H1 (cell line): ENCODE results near the gene STAM2. TPM values are rescaled to one million over a fixed set of nuclear protein-coding genes. Genes with fewer than 3 reads are reported as not detected.

Experiments used
- CTCF ChIA-PET: fragments of 300-600 bp; sonication (Branson Sonifier 250); formaldehyde crosslinking; loops from one replicate; lab custom pipeline; 2021; ENCODE audit not compliant: partially characterized antibody; lab: Charles Lee
- POLR2A ChIA-PET: fragments of 300-600 bp; sonication (Branson Sonifier 250); formaldehyde crosslinking; loops from one replicate; lab custom pipeline; 2021; ENCODE audit warnings: inconsistent platforms; ENCODE audit not compliant: partially characterized antibody; lab: Charles Lee
- DNase-seq, 2 experiments: peaks; one replicate each; pipeline versions ENCODE4 v3.0.0 to v3.0.0-alpha.2; 2010 to 2022; ENCODE audit warnings: low spot score in 2 of 2, low read depth in 1 of 2, mixed read lengths in 1 of 2
- FAIRE-seq: peaks from 2 replicates; lab custom pipeline; 2011; peaks lifted over from hg19 to GRCh38; lab: Jason Lieb, UNC
- H2AFZ ChIP-seq: 2 replicates; pipeline ENCODE4 v1.8.1; 2012; ENCODE audit warnings: low read length, inconsistent platforms
- H2AK5ac ChIP-seq: 2 replicates; pipeline ENCODE4 v1.6.1; 2013; ENCODE audit warnings: low read depth, low read length
- H2BK120ac ChIP-seq: replicated peaks from 2 replicates; pipeline ENCODE3; 2013; ENCODE audit warnings: low read depth, low read length, inconsistent platforms
- H2BK12ac ChIP-seq: 2 replicates; pipeline ENCODE4 v1.6.1; 2013; ENCODE audit warnings: low read depth, low read length
- H2BK15ac ChIP-seq: 2 replicates; pipeline ENCODE4 v1.6.1; 2013; ENCODE audit warnings: low read length
- H2BK20ac ChIP-seq: 2 replicates; pipeline ENCODE4 v1.6.1; 2013; ENCODE audit warnings: low read length
- H2BK5ac ChIP-seq: 2 replicates; pipeline ENCODE4 v1.6.1; 2013; ENCODE audit warnings: low read depth, low read length
- H3K14ac ChIP-seq: 2 replicates; pipeline ENCODE4 v1.6.1; 2013; ENCODE audit warnings: inconsistent platforms; ENCODE audit not compliant: insufficient read length
- H3K18ac ChIP-seq: 2 replicates; pipeline ENCODE4 v1.6.1; 2013; ENCODE audit warnings: low read length; ENCODE audit errors: extremely low read depth
- H3K23ac ChIP-seq: 2 replicates; pipeline ENCODE4 v1.6.1; 2013; ENCODE audit warnings: inconsistent platforms; ENCODE audit not compliant: insufficient read length
- H3K23me2 ChIP-seq: 2 replicates; pipeline ENCODE4 v1.6.1; 2013; ENCODE audit warnings: low read depth, low read length
- H3K27ac ChIP-seq: 2 replicates; pipeline ENCODE4 v1.6.1; 2011; ENCODE audit warnings: low read depth, low read length, inconsistent platforms
- H3K27me3 ChIP-seq, 4 experiments: replicated peaks in 1 of 4; 1 replicate in 1 of 4; 2 replicates in 3 of 4; pipeline versions ENCODE4 v1.6.1 to v1.8.1; 2011 to 2013; ENCODE audit warnings: low read length in 3 of 4, mild to moderate bottlenecking in 3 of 4, inconsistent platforms in 2 of 4, mixed read lengths in 2 of 4, moderate library complexity in 1 of 4; ENCODE audit not compliant: control insufficient read depth in 3 of 4, insufficient read depth in 3 of 4; ENCODE audit errors: extremely low read depth in 1 of 4
- H3K36me3 ChIP-seq, 4 experiments: 2 replicates each; pipeline versions ENCODE4 v1.6.1 to v1.8.1; 2011 to 2013; ENCODE audit warnings: mild to moderate bottlenecking in 4 of 4, low read length in 3 of 4, moderate library complexity in 2 of 4, control low read depth in 1 of 4, inconsistent platforms in 1 of 4; ENCODE audit not compliant: insufficient read depth in 4 of 4, control insufficient read depth in 2 of 4
- H3K4ac ChIP-seq: replicated peaks from 2 replicates; pipeline ENCODE3; 2013; ENCODE audit warnings: low read length, low read depth, mixed read lengths, inconsistent platforms; ENCODE audit not compliant: insufficient read length
- H3K4me1 ChIP-seq, 4 experiments: replicated peaks in 1 of 4; 1 replicate in 1 of 4; 2 replicates in 3 of 4; pipeline versions ENCODE4 v1.6.1 to v1.8.1; 2011 to 2013; ENCODE audit warnings: low read length in 3 of 4, inconsistent platforms in 2 of 4, mixed read lengths in 1 of 4; ENCODE audit not compliant: insufficient read depth in 4 of 4, control insufficient read depth in 3 of 4
- H3K4me2 ChIP-seq, 2 experiments: 2 replicates each; pipeline versions ENCODE4 v1.6.1 to v1.8.1; 2011 to 2013; ENCODE audit warnings: low read depth in 2 of 2, low read length in 2 of 2, control low read depth in 1 of 2, inconsistent platforms in 1 of 2, mild to moderate bottlenecking in 1 of 2; ENCODE audit not compliant: insufficient read depth in 1 of 2
- H3K4me3 ChIP-seq, 4 experiments: fragments of 200-600, 300-600 bp in 1 of 4; sonication (generic), shearing (Covaris generic), sonication (Bioruptor Twin) in 1 of 4; 2 replicates each; pipeline versions ENCODE4 v1.5.1 to v1.8.1; 2011 to 2016; ENCODE audit warnings: low read length in 4 of 4, low read depth in 3 of 4, control low read depth in 2 of 4, inconsistent platforms in 2 of 4, mild to moderate bottlenecking in 2 of 4, mixed read lengths in 1 of 4, moderate library complexity in 1 of 4; ENCODE audit not compliant: insufficient read depth in 2 of 4; ENCODE audit errors: extremely low read depth in 1 of 4
- H3K56ac ChIP-seq: replicated peaks from 2 replicates; pipeline ENCODE3; 2013; ENCODE audit warnings: low read depth, mild to moderate bottlenecking, mixed read lengths, low read length, inconsistent platforms; ENCODE audit not compliant: insufficient read length
- H3K79me1 ChIP-seq: 2 replicates; pipeline ENCODE4 v1.6.1; 2013; ENCODE audit warnings: low read depth, low read length, control low read depth
- H3K79me2 ChIP-seq, 2 experiments: 2 replicates each; pipeline versions ENCODE4 v1.6.1 to v1.8.1; 2012 to 2013; ENCODE audit warnings: low read length in 2 of 2, mild to moderate bottlenecking in 2 of 2, inconsistent platforms in 1 of 2; ENCODE audit not compliant: insufficient read depth in 2 of 2, control insufficient read depth in 1 of 2
- H3K9ac ChIP-seq, 4 experiments: replicated peaks in 1 of 4; 1 replicate in 1 of 4; 2 replicates in 3 of 4; pipeline versions ENCODE4 v1.6.1 to v1.8.1; 2011 to 2013; ENCODE audit warnings: low read depth in 3 of 4, low read length in 3 of 4, control low read depth in 2 of 4, mild to moderate bottlenecking in 2 of 4, moderate library complexity in 2 of 4, inconsistent platforms in 1 of 4; ENCODE audit errors: extremely low read depth in 1 of 4
- H3K9me3 ChIP-seq, 2 experiments: 2 replicates each; pipeline versions ENCODE4 v1.6.1 to v1.8.1; 2012 to 2013; ENCODE audit warnings: mild to moderate bottlenecking in 2 of 2, moderate library complexity in 2 of 2, control low read depth in 1 of 2, inconsistent platforms in 1 of 2, low read depth in 1 of 2, low read length in 1 of 2, mixed read lengths in 1 of 2; ENCODE audit not compliant: insufficient read depth in 2 of 2
- H4K20me1 ChIP-seq, 2 experiments: replicated peaks in 1 of 2; 2 replicates each; pipeline versions ENCODE3 to v1.8.1; 2011 to 2013; ENCODE audit warnings: inconsistent platforms in 2 of 2, low read length in 2 of 2, mild to moderate bottlenecking in 1 of 2; ENCODE audit not compliant: insufficient read depth in 2 of 2, control insufficient read depth in 1 of 2
- H4K5ac ChIP-seq: 2 replicates; pipeline ENCODE4 v1.6.1; 2013; ENCODE audit warnings: low read length, low read depth, mixed read lengths, inconsistent platforms; ENCODE audit not compliant: insufficient read length
- H4K8ac ChIP-seq: 2 replicates; pipeline ENCODE4 v1.8.0; 2013; ENCODE audit warnings: mild to moderate bottlenecking, moderate library complexity, low read length, inconsistent platforms; ENCODE audit not compliant: insufficient read depth; ENCODE audit errors: extremely low read depth
- H4K91ac ChIP-seq: replicated peaks from 2 replicates; pipeline ENCODE3; 2013; ENCODE audit warnings: low read length, mixed read lengths, inconsistent platforms; ENCODE audit not compliant: insufficient read length
- SRF ChIP-seq: IDR thresholded peaks from 2 replicates; pipeline ENCODE4 v1.6.1; 2011; ENCODE audit warnings: mild to moderate bottlenecking, low read depth, low read length, moderate library complexity
- WGBS, 2 experiments: shearing (Covaris generic) in 1 of 2; methylation state at CpG; one replicate each; pipeline versions ENCODE4 v1.1.6 to v1.1.7; 2013 to 2015; ENCODE audit warnings: low lambda C conversion rate in 2 of 2, mixed read lengths in 2 of 2, inconsistent platforms in 1 of 2, low coverage in 1 of 2, missing lambda C conversion rate in 1 of 2; ENCODE audit not compliant: insufficient replicate concordance in 2 of 2, insufficient coverage in 1 of 2, insufficient read length in 1 of 2; ENCODE audit errors: extremely low coverage in 1 of 2, missing lambda C conversion rate in 1 of 2; 5-methylcytosine and 5-hydroxymethylcytosine counted together
- polyA plus RNA-seq, 7 experiments: library from polyadenylated mRNA; depleted of rRNA in 3 of 7; stranded (reverse) in 5 of 7; unstranded in 2 of 7; fragments of >200 nt in 5 of 7; fragments of 200-250 nt in 2 of 7; gene quantifications; 1 replicate in 5 of 7; 2 replicates in 1 of 7; 4 replicates in 1 of 7; pipeline versions ENCODE4 v1.2.1 to v1.2.3, GENCODE V29; 2011 to 2013; ENCODE audit warnings: missing spikeins in 2 of 7, mixed read lengths in 2 of 7
- total RNA-seq: library from RNA; stranded (reverse); fragmentation: NEBNext Ultra II Directional; extraction: Animal tissue kit (Norgen Biotek cat#: 25700); gene quantifications from 2 replicates; pipeline ENCODE4 v1.2.1, GENCODE V29; 2021

The STAM2 gene
- total and polyA plus RNA-seq, 2 of the 8 experiments (the other 6 are each of a cell fraction or from before 2014, with no cell fraction given), result 5.4 to 9.4 TPM

DNA sequence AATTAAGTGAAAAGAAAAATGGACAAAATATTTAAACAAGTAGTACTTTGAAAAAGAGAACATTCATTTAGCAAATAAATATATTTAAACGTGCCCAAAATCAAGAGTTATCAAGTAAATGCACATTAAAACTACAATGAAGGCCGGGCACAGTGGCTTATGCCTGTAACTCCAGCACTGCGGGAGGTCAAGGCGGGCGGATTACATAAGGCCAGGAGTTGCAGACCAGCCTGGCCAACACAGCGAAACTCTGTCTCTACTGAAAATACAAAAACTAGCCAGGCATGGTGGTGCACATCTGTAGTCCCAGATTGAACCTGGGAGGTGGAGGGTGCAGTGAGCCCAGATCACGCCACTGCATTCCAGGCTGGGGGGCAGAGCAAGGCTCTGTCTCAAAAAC, 9.8 kb downstream of the STAM2 start:
- ChIA-PET CTCF (interaction anchor here (0.7 to 1.9 kb wide), 6 partner anchors 10 to 469 kb away, joined by 3 to 6 read pairs (median 4); partner anchors contain the start of gene STAM2), POLR2A (no interaction called here)
- Histone ChIP-seq H2BK120ac (no peak overlapping the region), H3K4me2 (no peak overlapping the region), H3K23me2 (no peaks in the 10 kb centered on the region), H4K5ac (no peak overlapping the region), H4K20me1 (no peaks in the 10 kb centered on the region), H2AFZ (no peak overlapping the region), H3K27ac (no peak overlapping the region), H3K79me2 (peaks cover 0 to 12% of the 10 kb centered on the region in 2 experiments; a peak in 2 of 4 replicates), H4K91ac (no peak overlapping the region), H3K79me1 (peaks cover 2% of the 10 kb centered on the region; the same call in 1 of the 2 replicates), H2BK15ac (0 out of 2 replicates have a peak overlapping the region, but pooled peaks have one; percentile 67), H4K8ac (no peak overlapping the region), H2BK20ac (no peak overlapping the region), H3K9me3 (no peaks in the 10 kb centered on the region), H3K36me3 (no peaks in the 10 kb centered on the region), H2BK5ac (no peak overlapping the region), H3K4me3 (no peak overlapping the region), H3K56ac (no peak overlapping the region), H3K4ac (no peak overlapping the region), H3K14ac (no peak overlapping the region), H2AK5ac (no peak overlapping the region), H3K27me3 (no peaks in the 10 kb centered on the region), H2BK12ac (no peak overlapping the region), H3K9ac (no peak overlapping the region; a peak in 1 of 7 replicates), H3K23ac (no peak overlapping the region), H3K4me1 (no peaks in the 10 kb centered on the region), H3K18ac (no peak overlapping the region)
- 80% methylated on average over 7 of the region's 7 CpGs; no CpG with 5 or more reads in 1 of the 2 experiments for WGBS, 2 experiments
- FAIRE-seq (no peak), DNase-seq (no peak)
- TF ChIP-seq SRF, result no peak
